Naive B cell (primary cell): ENCODE data around the gene CRAMP1. TPM values are rescaled to one million over a fixed set of nuclear protein-coding genes. Genes with fewer than 3 reads are reported as not detected.

Experiments used
- ATAC-seq, 2 donors: fragments of 150-1000 bp; cut with Tn5 transposase; 2 replicates each; pipeline ENCODE4 v1.10.0; 2021; ENCODE audit warnings: low read depth in 2 of 2, mild to moderate bottlenecking in 2 of 2, moderate library complexity in 2 of 2
- DNase-seq: peaks from one replicate; pipeline ENCODE4 v3.0.0; 2022
- H3K27ac Mint-ChIP-seq, 6 donors: one replicate each; pipeline ENCODE4 v1.8.0; 2020 to 2022; ENCODE audit warnings: mild to moderate bottlenecking in 6 of 6, mixed read lengths in 6 of 6, moderate library complexity in 5 of 6, inconsistent platforms in 2 of 6
- H3K27me3 Mint-ChIP-seq, 3 donors: one replicate each; pipeline ENCODE4 v1.8.0; 2021 to 2022; ENCODE audit warnings: mixed read lengths in 3 of 3, mild to moderate bottlenecking in 1 of 3
- H3K36me3 Mint-ChIP-seq, 2 donors: one replicate each; pipeline ENCODE4 v1.8.0; 2020 to 2022; ENCODE audit warnings: mixed read lengths in 2 of 2, inconsistent platforms in 1 of 2, mild to moderate bottlenecking in 1 of 2
- H3K4me1 Mint-ChIP-seq, 3 donors: one replicate each; pipeline ENCODE4 v1.8.0; 2020 to 2022; ENCODE audit warnings: mixed read lengths in 3 of 3, inconsistent platforms in 1 of 3, mild to moderate bottlenecking in 1 of 3, moderate library complexity in 1 of 3
- H3K4me3 Mint-ChIP-seq, 8 donors: one replicate each; pipeline ENCODE4 v1.8.0; 2020 to 2022; ENCODE audit warnings: mild to moderate bottlenecking in 8 of 8, mixed read lengths in 8 of 8, moderate library complexity in 8 of 8, inconsistent platforms in 2 of 8
- H3K9me3 Mint-ChIP-seq, 7 donors: one replicate each; pipeline ENCODE4 v1.8.0; 2020 to 2022; ENCODE audit warnings: mixed read lengths in 7 of 7, mild to moderate bottlenecking in 5 of 7, inconsistent platforms in 2 of 7, moderate library complexity in 1 of 7
- polyA plus RNA-seq, 6 donors: library from polyadenylated mRNA; unstranded; fragments of 300-500 nt; fragmentation: Illumina TruSeq; gene quantifications; one replicate each; pipeline ENCODE4 v1.2.3, GENCODE V29; 2021; ENCODE audit warnings: low read depth in 6 of 6

CRAMP1 gene
- polyA plus RNA-seq, 6 donors from 2014 or later, result 1.8 to 6.0 (median 2.2) TPM

GRCh38 chr16:1642148-1642547 is 30.0 kb downstream of the CRAMP1 start:
- Mint-ChIP-seq H3K4me1 (peaks cover 25 to 30% (median 28%) of the 10 kb centered on the region in 3 donors), H3K27me3 (no peaks in the 10 kb centered on the region), H3K36me3 (peaks cover 15 to 28% of the 10 kb centered on the region in 2 donors), H3K27ac (peak overlapping the region in 1 of 6 donors; percentile 70), H3K9me3 (no peaks in the 10 kb centered on the region), H3K4me3 (no peak overlapping the region)
- DNase-seq (no peak), ATAC-seq (no peak)

GRCh38 chr16:1642753-1643152 is 30.6 kb downstream of the CRAMP1 start:
- H3K4me3 Mint-ChIP-seq, result peak overlapping the region in 1 of 8 donors; percentile 16
- ATAC-seq (no peak), DNase-seq (no peak)
- peaks cover 30 to 34% (median 32%) of the 10 kb centered on the region in 3 donors for H3K4me1 Mint-ChIP-seq
- peaks cover 15 to 28% of the 10 kb centered on the region in 2 donors for H3K36me3 Mint-ChIP-seq
- no peaks in the 10 kb centered on the region for H3K27me3 Mint-ChIP-seq
- H3K27ac Mint-ChIP-seq, result peak overlapping the region in 2 of 6 donors; percentile 64 to 73
- H3K9me3 Mint-ChIP-seq, result no peaks in the 10 kb centered on the region

- Mint-ChIP-seq H3K4me3 (no peak overlapping the region), H3K27me3 (no peaks in the 10 kb centered on the region), H3K4me1 (peaks cover 36 to 42% (median 40%) of the 10 kb centered on the region in 3 donors), H3K27ac (peak overlapping the region in 3 of 6 donors; percentile 44 to 85 (median 70)), H3K36me3 (peaks cover 7 to 22% of the 10 kb centered on the region in 2 donors), H3K9me3 (no peaks in the 10 kb centered on the region)
- no peak for ATAC-seq
- no peak for DNase-seq
Measured at GRCh38 chr16:1643521-1643920, 31.4 kb downstream of the CRAMP1 start.

- peaks cover 47 to 62% (median 50%) of the 10 kb centered on the region in 3 donors for H3K4me1 Mint-ChIP-seq
- H3K4me3 Mint-ChIP-seq, result peak overlapping the region in 2 of 8 donors; percentile 13 to 52
- H3K27ac Mint-ChIP-seq, result peak overlapping the region; percentile 36 to 88 (median 62)
Measured at GRCh38 chr16:1645914-1646525, 33.9 kb downstream of the CRAMP1 start.

GRCh38 chr16:1647856-1648255 is 35.7 kb downstream of the CRAMP1 start:
- peak overlapping the region in 5 of 6 donors; percentile 79 to 94 (median 89) for H3K27ac Mint-ChIP-seq
- peaks cover 2 to 6% of the 10 kb centered on the region in 2 donors for H3K36me3 Mint-ChIP-seq
- ATAC-seq, result peak; percentile 74 to 82
- H3K4me1 Mint-ChIP-seq, result peaks cover 58 to 68% (median 58%) of the 10 kb centered on the region in 3 donors
- no peaks in the 10 kb centered on the region for H3K27me3 Mint-ChIP-seq
- DNase-seq, result peak; percentile 34
- H3K9me3 Mint-ChIP-seq, result no peaks in the 10 kb centered on the region
- peak overlapping the region; percentile 35 to 88 (median 76) for H3K4me3 Mint-ChIP-seq

More at GRCh38 chr16:1645914-1646525, 33.9 kb downstream of the CRAMP1 start:
- no peaks in the 10 kb centered on the region for H3K9me3 Mint-ChIP-seq
- ATAC-seq (no peak), DNase-seq (no peak)
- peaks cover 6 to 13% of the 10 kb centered on the region in 2 donors for H3K36me3 Mint-ChIP-seq
- no peaks in the 10 kb centered on the region for H3K27me3 Mint-ChIP-seq

- H3K27me3 Mint-ChIP-seq, result no peaks in the 10 kb centered on the region
- H3K4me1 Mint-ChIP-seq, result peaks cover 49 to 66% (median 57%) of the 10 kb centered on the region in 3 donors
- no peak overlapping the region for H3K27ac Mint-ChIP-seq
- DNase-seq (no peak), ATAC-seq (no peak)
- peak overlapping the region in 1 of 8 donors; percentile 3 for H3K4me3 Mint-ChIP-seq
- H3K36me3 Mint-ChIP-seq, result peaks cover 5 to 9% of the 10 kb centered on the region in 2 donors
- H3K9me3 Mint-ChIP-seq, result no peaks in the 10 kb centered on the region
Measured at GRCh38 chr16:1650131-1650530, 38.0 kb downstream of the CRAMP1 start.

- Mint-ChIP-seq H3K9me3 (no peaks in the 10 kb centered on the region), H3K27me3 (no peaks in the 10 kb centered on the region), H3K36me3 (peaks cover 5 to 14% of the 10 kb centered on the region in 2 donors), H3K4me1 (peaks cover 42 to 58% (median 50%) of the 10 kb centered on the region in 3 donors), H3K4me3 (peak overlapping the region in 3 of 8 donors; percentile 35 to 81 (median 43)), H3K27ac (peak overlapping the region in 5 of 6 donors; percentile 73 to 92 (median 78))
- ATAC-seq (no peak), DNase-seq (no peak)
Measured at GRCh38 chr16:1651094-1651973, 39.2 kb downstream of the CRAMP1 start.

GRCh38 chr16:1651974-1652312 is 39.8 kb downstream of the CRAMP1 start:
- H3K4me1 Mint-ChIP-seq, result peaks cover 38 to 52% (median 45%) of the 10 kb centered on the region in 3 donors
- peak overlapping the region in 2 of 6 donors; percentile 34 to 78 for H3K27ac Mint-ChIP-seq
- peak overlapping the region in 1 of 8 donors; percentile 35 for H3K4me3 Mint-ChIP-seq
- no peaks in the 10 kb centered on the region for H3K9me3 Mint-ChIP-seq
- H3K36me3 Mint-ChIP-seq, result peaks cover 5 to 14% of the 10 kb centered on the region in 2 donors
- DNase-seq (no peak), ATAC-seq (no peak)
- no peaks in the 10 kb centered on the region for H3K27me3 Mint-ChIP-seq

- DNase-seq (no peak), ATAC-seq (no peak)
- peak overlapping the region in 1 of 6 donors; percentile 18 for H3K27ac Mint-ChIP-seq
- H3K36me3 Mint-ChIP-seq, result peaks cover 5 to 14% of the 10 kb centered on the region in 2 donors
- no peaks in the 10 kb centered on the region for H3K9me3 Mint-ChIP-seq
- no peak overlapping the region for H3K4me3 Mint-ChIP-seq
- H3K4me1 Mint-ChIP-seq, result peaks cover 32 to 41% (median 38%) of the 10 kb centered on the region in 3 donors
- H3K27me3 Mint-ChIP-seq, result no peaks in the 10 kb centered on the region
Measured at GRCh38 chr16:1653023-1653422, 40.9 kb downstream of the CRAMP1 start.

GRCh38 chr16:1654505-1655268 is 42.5 kb downstream of the CRAMP1 start:
- peaks cover 5 to 14% of the 10 kb centered on the region in 2 donors for H3K36me3 Mint-ChIP-seq
- ATAC-seq (no peak), DNase-seq (no peak)
- H3K9me3 Mint-ChIP-seq, result no peaks in the 10 kb centered on the region
- no peaks in the 10 kb centered on the region for H3K27me3 Mint-ChIP-seq
- peaks cover 21 to 33% (median 31%) of the 10 kb centered on the region in 3 donors for H3K4me1 Mint-ChIP-seq
- no peak overlapping the region for H3K4me3 Mint-ChIP-seq
- H3K27ac Mint-ChIP-seq, result peak overlapping the region in 2 of 6 donors; percentile 57 to 69

GRCh38 chr16:1655269-1655807 is 43.2 kb downstream of the CRAMP1 start:
- Mint-ChIP-seq H3K4me3 (no peak overlapping the region), H3K4me1 (peaks cover 20 to 33% (median 25%) of the 10 kb centered on the region in 3 donors), H3K27ac (peak overlapping the region in 2 of 6 donors; percentile 69 to 73), H3K27me3 (no peaks in the 10 kb centered on the region), H3K9me3 (no peaks in the 10 kb centered on the region), H3K36me3 (peaks cover 5 to 14% of the 10 kb centered on the region in 2 donors)
- ATAC-seq, result no peak
- DNase-seq, result no peak

- Mint-ChIP-seq H3K4me1 (peaks cover 11 to 30% (median 18%) of the 10 kb centered on the region in 3 donors), H3K9me3 (no peaks in the 10 kb centered on the region), H3K27ac (no peak overlapping the region), H3K36me3 (peaks cover 5 to 14% of the 10 kb centered on the region in 2 donors), H3K27me3 (no peaks in the 10 kb centered on the region), H3K4me3 (no peak overlapping the region)
- DNase-seq, result no peak
- ATAC-seq, result no peak
Measured at GRCh38 chr16:1655909-1656807, 44.0 kb downstream of the CRAMP1 start.
